ENCODE measurements around the gene PDXK. TPM values are rescaled to one million over a fixed set of nuclear protein-coding genes. Genes with fewer than 3 reads are reported as not detected.

Gene PDXK
- total and polyA plus RNA-seq, 2 of the 8 experiments (the other 6 are each of a cell fraction or from before 2014, with no cell fraction given) = 78.0 to 112 TPM

- TF ChIP-seq POU5F1 (IDR thresholded peaks at IDR 0.05; ENCODE audit: low read depth, low read length) (no peak), SP2 (IDR thresholded peaks at IDR 0.05; ENCODE audit: low read length) (no peak)
Observed at GRCh38 chr21:43771199-43771675, 52.3 kb downstream of the PDXK start (continued).

All from H1 (cell line).